GM21786 (cell line): Measurements from ENCODE around the gene GGA1.
"Not testable (repeated sequence)": the region's sequence is repeated elsewhere in the genome, so short reads cannot be mapped to it uniquely, and the experiment has no call there.

ENCODE experiments used
- ATAC-seq: cut with Tn5 transposase; IDR thresholded peaks from one replicate; pipeline ENCODE4 v1.9.1; 2021; ENCODE audit not compliant: unreplicated experiment

The GGA1 gene

GRCh38 chr22:37607010-37607934 is 1.4 kb upstream of the GGA1 start:
- ATAC-seq = no peak

- ATAC-seq = no peak
These were observed 628 bp upstream of the GGA1 start for GRCh38 chr22:37607935-37608476.

GRCh38 chr22:37609240-37610152 is 862 bp downstream of the GGA1 start:
- no peak for ATAC-seq

GRCh38 chr22:37610153-37610475 is 1.5 kb downstream of the GGA1 start:
- ATAC-seq = not testable (repeated sequence)

DNA sequence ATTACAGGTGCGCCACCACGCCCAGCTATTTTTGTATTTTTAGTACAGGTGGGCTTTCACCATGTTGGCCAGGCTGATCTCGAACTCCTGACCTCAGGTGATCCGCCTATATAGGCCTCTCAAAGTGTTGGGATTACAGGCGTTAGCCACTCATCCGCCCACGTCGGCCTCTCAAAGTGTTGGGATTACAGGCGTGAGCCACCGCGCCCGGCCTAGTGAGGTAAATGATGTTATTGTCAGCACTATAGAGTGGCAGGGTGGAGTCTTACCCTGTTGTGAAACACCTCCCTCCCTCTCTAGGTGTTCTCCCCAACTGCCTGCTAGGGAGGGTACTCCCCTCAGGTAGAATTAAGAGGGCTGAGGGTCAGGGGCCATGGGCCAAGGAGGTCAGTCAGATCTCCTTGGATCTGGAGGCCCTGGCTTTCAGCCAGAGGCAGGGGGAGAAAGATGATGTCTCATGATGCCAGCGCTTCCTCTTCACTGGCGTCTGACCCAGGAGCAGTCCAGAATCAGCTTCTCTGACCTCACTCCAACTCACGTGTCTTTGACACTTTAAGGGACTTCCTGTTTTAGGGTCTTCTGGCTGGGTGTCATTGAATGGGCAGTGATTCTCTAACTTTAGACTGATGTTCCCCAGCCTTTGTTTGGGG is 2.0 kb downstream of the GGA1 start:
- ATAC-seq = no peak

DNA sequence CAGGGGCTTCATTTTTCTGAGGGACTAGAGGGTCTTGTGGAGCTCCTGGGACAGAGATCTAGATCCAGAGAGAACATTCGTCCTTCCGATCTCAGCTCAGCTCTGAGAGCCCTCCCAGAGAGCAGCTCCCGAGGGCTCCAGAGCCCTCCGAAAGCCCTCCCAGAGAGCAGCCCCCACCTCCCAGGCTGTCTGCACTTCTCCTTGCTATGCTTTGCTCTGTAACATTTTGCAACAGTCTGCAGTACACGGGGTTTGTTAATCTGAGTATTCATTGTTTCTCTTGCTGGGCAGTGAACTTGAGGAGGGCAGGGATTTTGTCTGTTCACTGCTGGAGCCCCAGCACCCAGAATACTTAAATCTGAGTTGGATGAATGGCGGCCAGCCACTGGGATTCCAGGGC is 2.6 kb downstream of the GGA1 start:
- no peak for ATAC-seq

DNA sequence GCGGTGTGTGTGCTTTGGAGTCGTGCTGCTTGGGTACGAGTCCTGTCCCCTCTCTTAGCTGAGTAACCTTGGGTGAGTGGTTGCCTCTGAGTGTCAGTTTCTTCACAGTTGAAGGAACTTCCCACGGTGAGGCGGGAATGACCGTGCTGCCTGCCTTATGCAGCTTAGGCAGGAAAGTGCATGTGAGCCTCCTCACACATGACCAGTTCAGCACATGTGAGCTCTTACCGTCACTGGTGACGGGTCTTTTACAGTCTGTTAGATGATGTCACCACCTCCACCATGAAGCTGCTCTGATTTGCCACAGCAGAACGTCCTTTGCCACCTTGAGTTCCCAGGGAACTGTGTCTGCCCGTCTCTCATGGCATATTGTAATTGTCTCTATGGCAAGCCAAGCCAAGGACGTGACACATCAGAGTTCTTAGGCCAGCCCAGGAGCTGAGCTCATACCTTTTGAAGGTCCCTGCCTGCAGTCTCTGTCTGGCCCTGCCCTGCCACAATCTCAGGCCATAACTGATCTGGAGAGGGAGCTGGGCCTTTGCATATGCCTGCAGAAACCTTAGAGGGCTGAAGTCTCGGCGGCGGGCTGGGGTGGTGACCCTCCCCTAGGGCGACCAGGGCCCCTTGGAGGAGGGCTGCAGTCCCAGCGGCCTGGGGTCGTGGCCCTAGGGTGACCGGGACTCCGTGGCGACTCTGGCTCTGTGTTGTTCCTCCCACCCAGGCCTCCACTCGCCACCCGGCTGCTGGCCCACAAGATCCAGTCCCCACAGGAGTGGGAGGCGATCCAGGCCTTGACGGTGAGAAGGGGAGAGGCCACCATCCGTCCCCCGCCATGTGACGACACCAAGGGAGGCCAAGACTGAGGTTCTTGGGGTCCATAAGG is 7.8 kb downstream of the GGA1 start:
- no peak for ATAC-seq

DNA sequence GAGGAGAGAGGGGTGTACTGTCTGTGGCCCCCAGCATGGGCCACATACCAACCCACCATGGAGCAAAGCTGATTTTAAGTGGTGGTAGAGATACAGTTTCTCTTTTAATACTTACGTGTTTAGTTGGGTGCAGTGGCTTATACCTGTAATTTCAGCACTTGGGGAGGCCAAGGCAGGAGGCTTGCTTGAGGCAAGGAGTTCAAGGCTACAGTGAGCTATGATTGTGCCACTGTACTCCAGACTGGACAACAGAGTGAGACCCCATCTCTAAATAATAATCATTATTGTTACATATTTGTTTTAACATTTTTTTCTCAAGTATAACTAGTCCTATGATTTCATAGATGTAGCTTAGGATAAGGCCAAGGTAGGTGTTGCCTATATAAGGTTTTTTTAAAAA is 8.8 kb downstream of the GGA1 start:
- ATAC-seq = no peak

- no peak for ATAC-seq
These were observed 9.5 kb downstream of the GGA1 start for GRCh38 chr22:37618072-37618656.

DNA sequence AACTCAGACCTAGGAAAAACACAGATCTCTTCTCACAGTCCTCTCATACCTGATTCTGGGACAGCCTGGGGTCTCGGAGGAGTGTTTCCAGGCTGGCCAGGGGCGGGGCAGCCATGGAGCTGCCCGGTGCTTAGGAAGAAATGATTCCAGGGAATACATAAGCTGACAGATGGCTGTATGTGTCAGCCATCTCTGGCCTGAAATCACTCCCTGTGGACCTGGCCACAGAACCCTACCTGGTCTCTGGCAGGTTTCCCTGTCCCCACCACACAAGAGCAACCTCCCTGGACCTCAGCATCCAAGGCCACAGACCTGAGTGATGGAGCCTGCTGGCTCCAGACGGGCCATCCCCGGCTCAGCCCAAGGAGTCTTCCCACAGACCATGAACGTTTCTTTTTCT is 10.0 kb downstream of the GGA1 start:
- no peak for ATAC-seq

GRCh38 chr22:37619991-37620390 is 11.4 kb downstream of the GGA1 start:
- ATAC-seq = no peak

GRCh38 chr22:37621352-37621860 is 12.8 kb downstream of the GGA1 start:
- no peak for ATAC-seq

GRCh38 chr22:37623075-37624016 is 14.7 kb downstream of the GGA1 start:
- ATAC-seq = no peak

GRCh38 chr22:37624017-37624365 is 15.4 kb downstream of the GGA1 start:
- ATAC-seq = no peak

- no peak for ATAC-seq
These were observed 16.2 kb downstream of the GGA1 start for GRCh38 chr22:37624876-37625275.

DNA sequence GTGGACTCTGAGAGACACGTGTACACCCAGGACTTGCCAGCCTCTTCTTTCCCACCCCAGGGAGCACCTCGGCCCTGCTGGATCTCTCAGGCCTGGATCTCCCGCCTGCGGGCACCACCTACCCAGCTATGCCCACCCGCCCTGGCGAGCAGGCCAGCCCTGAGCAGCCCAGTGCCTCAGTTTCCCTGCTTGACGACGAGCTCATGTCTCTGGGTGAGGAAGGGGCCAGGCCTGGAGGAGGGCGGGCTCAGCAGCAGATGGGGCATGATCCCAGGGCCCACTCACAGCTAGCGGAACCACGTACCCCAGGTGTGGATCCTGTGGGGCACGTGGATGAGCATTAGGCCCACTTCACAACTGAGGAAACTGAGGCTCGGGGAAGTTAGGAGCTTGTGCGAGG is 17.1 kb downstream of the GGA1 start:
- ATAC-seq = no peak

GRCh38 chr22:37626144-37626543 is 17.5 kb downstream of the GGA1 start:
- no peak for ATAC-seq

DNA sequence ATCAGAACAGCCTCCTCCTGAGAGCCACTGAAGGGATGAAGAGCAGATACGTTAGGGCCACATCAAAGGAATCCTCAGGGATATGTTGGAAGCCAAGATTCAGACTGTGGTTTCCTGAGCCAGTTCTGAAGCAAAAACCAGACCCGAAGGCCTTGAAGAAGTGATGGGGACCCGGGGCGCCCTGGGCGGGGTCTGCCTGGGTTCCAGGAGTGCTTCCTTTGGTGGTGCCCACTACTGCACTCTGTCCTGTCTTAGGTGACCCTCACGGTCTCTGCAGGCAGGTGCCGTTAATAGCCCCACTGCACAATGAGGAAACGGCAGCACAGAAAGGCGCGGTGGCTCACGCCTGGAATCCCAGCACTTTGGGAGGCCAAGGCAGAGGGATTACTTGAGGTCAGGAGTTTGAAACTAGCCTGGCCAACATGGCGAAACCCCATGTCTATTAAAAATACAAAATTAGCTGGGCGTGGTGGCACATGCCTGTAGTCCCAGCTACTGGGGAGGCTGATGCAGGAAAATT is 18.0 kb downstream of the GGA1 start:
- no peak for ATAC-seq
